Mononuclear cell (primary cell): ENCODE results near the gene A1CF. TPM values are rescaled to one million over a fixed set of nuclear protein-coding genes. Genes with fewer than 3 reads are reported as not detected.
"Not testable (repeated sequence)": the region's sequence is repeated elsewhere in the genome, so short reads cannot be mapped to it uniquely, and the experiment has no call there.

Source experiments
- H3K27me3 ChIP-seq: 2 replicates; pipeline ENCODE4 v1.6.0; 2011; ENCODE audit warnings: low read length, control low read depth; ENCODE audit not compliant: insufficient read depth
- H3K4me1 ChIP-seq: 2 replicates; pipeline ENCODE4 v1.5.1; 2011; ENCODE audit warnings: mild to moderate bottlenecking, low read length, control low read depth; ENCODE audit not compliant: insufficient read depth
- H3K4me3 ChIP-seq: 2 replicates; pipeline ENCODE4 v1.5.1; 2011; ENCODE audit warnings: mild to moderate bottlenecking, low read length, moderate library complexity
- H3K9me3 ChIP-seq: 2 replicates; pipeline ENCODE4 v1.5.1; 2011; ENCODE audit warnings: low read depth, mild to moderate bottlenecking, control low read depth, low read length
- total RNA-seq: library from RNA; depleted of rRNA; stranded (reverse); fragments of >200 nt; gene quantifications from one replicate; pipeline ENCODE4 v1.2.3, GENCODE V29; 2012

A1CF gene
- total RNA-seq, result under 0.01 TPM

- Histone ChIP-seq H3K9me3 (no peaks in the 10 kb centered on the region), H3K4me3 (no peak within 1 kb of the TSS), H3K4me1 (no peaks in the 10 kb centered on the region), H3K27me3 (peaks cover 4% of the 10 kb centered on the region)
Observed at GRCh38 chr10:50885097-50885859, at the start of gene A1CF. TSS of gene A1CF (minus strand) at chr10:50885627. CDS start at chr10:50859940, 25,687 bp downstream.

DNA sequence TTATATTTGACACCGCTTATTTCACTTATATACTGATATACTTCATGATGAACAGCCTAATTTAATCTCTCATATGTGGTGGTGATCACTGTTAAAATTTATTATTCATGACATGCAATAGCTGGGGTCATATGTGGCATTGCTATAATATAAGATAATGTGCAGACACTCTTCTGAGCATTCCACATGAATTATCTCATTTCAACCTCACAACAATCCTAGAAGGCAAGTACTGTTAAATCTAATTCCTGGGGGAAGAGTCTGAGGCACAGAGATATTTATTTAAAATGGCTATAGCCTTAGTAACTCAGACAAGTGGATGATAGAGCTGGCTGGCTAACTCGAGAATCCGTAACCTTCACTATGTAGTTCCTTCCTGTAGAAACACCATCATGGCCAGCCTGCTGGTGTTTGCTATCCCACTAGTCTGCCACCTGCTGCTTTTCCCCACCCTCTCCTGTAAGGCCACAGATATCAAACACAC lies 46.6 kb upstream of the A1CF start:
- H3K4me3 ChIP-seq, result no peak overlapping the region
- no peaks in the 10 kb centered on the region for H3K9me3 ChIP-seq
- H3K27me3 ChIP-seq, result no peaks in the 10 kb centered on the region
- no peaks in the 10 kb centered on the region for H3K4me1 ChIP-seq

- H3K4me1 ChIP-seq, result no peaks in the 10 kb centered on the region
- no peak overlapping the region for H3K4me3 ChIP-seq
- H3K27me3 ChIP-seq, result no peaks in the 10 kb centered on the region
- H3K9me3 ChIP-seq, result no peaks in the 10 kb centered on the region
Observed at GRCh38 chr10:50929670-50930069, 44.2 kb upstream of the A1CF start.

- Histone ChIP-seq H3K4me1 (no peaks in the 10 kb centered on the region), H3K4me3 (no peak overlapping the region), H3K9me3 (no peaks in the 10 kb centered on the region), H3K27me3 (no peaks in the 10 kb centered on the region)
Observed at GRCh38 chr10:50928190-50928552, 42.7 kb upstream of the A1CF start.

DNA sequence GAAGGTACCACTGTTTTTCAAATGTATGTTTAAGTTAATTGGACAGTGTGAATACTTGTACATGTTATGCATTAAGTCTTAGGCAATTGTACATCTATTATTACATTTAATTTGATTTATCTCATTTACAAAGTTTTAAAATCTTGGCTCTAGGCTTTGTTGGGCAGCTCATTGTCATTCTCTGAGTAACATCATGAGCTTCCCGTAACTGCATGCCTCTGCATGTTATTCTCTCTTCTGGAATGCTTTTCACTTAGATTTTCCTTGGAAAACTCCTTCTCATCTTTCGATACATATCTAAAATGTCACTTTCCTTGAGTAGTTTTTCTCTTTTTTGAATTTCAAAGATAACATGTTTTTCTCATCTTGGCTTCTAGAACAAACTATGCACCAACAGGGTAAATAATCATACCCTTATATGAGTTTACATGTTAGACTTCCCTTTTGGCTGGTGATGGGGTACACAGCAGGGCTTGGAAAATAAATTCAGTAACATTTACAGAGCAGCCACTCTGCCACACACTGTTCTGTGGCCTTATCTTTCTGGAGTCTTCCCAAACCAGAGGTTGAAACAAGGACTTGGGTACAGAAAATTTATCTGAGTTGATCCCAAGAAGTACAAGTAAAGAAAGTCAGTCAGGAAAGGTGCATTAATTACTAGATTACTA lies 42.2 kb upstream of the A1CF start:
- Histone ChIP-seq H3K4me1 (no peaks in the 10 kb centered on the region), H3K4me3 (no peak overlapping the region), H3K27me3 (no peaks in the 10 kb centered on the region), H3K9me3 (no peaks in the 10 kb centered on the region)

GRCh38 chr10:50923471-50923870 lies 38.0 kb upstream of the A1CF start:
- not testable (repeated sequence) for H3K9me3 ChIP-seq, H3K4me3 ChIP-seq, H3K27me3 ChIP-seq, H3K4me1 ChIP-seq

DNA sequence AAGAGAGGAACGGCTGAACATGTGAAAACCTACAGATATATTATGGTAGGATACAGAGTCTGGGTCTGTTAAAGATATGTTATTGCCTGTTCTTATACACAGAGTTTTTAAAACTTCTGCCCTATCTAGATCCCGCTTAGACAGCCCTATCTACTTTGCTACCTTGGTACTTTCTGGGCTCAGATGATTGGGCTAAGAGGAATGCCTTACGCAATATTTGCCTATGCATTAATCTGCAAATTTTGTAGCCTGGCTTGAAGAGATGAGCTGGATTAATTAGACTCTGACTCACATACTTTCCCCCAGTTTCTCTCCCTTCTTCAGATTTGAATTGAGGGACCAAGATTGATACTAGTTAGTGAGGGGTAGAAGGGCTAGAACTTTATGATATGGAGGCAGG lies 33.6 kb upstream of the A1CF start:
- Histone ChIP-seq H3K4me1 (no peaks in the 10 kb centered on the region), H3K27me3 (no peaks in the 10 kb centered on the region), H3K4me3 (no peak overlapping the region), H3K9me3 (no peaks in the 10 kb centered on the region)

GRCh38 chr10:50918529-50918928 lies 33.1 kb upstream of the A1CF start:
- no peak overlapping the region for H3K4me3 ChIP-seq
- H3K4me1 ChIP-seq, result no peaks in the 10 kb centered on the region
- no peaks in the 10 kb centered on the region for H3K9me3 ChIP-seq
- H3K27me3 ChIP-seq, result no peaks in the 10 kb centered on the region

- H3K27me3 ChIP-seq, result no peaks in the 10 kb centered on the region
- no peaks in the 10 kb centered on the region for H3K9me3 ChIP-seq
- no peaks in the 10 kb centered on the region for H3K4me1 ChIP-seq
- H3K4me3 ChIP-seq, result no peak overlapping the region
Observed at GRCh38 chr10:50917486-50917885, 32.1 kb upstream of the A1CF start.

DNA sequence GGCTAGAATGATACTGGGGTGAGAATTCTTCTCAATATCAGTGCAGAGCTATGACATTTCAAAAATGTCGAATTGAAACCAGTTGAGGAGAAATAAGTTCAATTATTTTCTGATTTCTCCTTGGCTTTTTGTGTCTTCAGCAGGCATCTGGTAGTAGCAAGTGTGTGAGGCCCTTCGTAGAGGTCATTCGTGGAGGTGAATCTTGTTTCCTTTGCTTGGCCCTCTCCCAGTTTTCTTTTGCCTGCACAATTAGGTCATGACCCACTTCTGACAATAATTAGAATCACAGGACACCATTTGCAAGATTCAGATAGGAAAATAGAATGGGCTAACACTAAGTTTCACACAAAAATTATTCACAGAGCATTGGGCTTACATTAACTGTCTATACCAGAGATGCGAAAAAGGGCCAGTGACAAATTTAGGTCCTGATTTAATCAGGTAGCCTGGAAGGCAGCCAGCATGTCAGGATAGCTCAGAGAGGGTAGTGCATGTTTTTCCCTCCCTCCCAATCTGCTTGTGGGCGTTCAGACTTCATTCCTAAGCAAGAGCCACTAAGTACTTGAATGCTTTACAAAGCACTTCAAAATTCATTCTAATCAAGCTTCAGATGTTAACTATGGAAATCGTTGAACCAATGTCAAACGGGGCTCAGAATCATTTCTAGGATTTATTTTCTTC lies 24.0 kb upstream of the A1CF start:
- Histone ChIP-seq H3K27me3 (no peaks in the 10 kb centered on the region), H3K4me3 (no peak overlapping the region), H3K9me3 (no peaks in the 10 kb centered on the region), H3K4me1 (no peaks in the 10 kb centered on the region)

- no peaks in the 10 kb centered on the region for H3K27me3 ChIP-seq
- H3K4me3 ChIP-seq, result no peak overlapping the region
- no peaks in the 10 kb centered on the region for H3K4me1 ChIP-seq
- no peaks in the 10 kb centered on the region for H3K9me3 ChIP-seq
Observed at GRCh38 chr10:50908366-50908765, 22.9 kb upstream of the A1CF start.

GRCh38 chr10:50905797-50906196 lies 20.4 kb upstream of the A1CF start:
- H3K4me3 ChIP-seq, H3K9me3 ChIP-seq, H3K4me1 ChIP-seq, H3K27me3 ChIP-seq: not testable (repeated sequence)

DNA sequence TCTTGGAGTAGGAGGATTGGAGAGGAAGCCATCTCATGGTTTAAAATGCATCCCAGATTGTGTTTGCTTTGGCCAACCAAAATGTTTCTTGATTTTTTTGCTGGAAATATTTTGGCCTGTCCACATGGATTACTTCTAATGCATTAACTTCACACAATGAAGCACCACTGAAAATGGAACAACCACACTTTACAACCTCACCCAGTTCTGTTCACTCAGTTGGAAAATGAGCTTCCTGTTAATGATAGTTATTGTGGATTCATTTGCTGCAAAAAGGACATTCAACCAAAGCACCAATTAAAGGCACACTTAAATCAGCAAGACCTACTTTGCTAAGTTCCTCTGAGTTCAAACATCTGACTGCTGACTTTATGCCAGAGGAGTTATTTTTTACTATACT lies 11.3 kb upstream of the A1CF start:
- peaks cover 5% of the 10 kb centered on the region for H3K27me3 ChIP-seq
- no peaks in the 10 kb centered on the region for H3K9me3 ChIP-seq
- H3K4me1 ChIP-seq, result no peaks in the 10 kb centered on the region
- H3K4me3 ChIP-seq, result no peak overlapping the region

GRCh38 chr10:50894312-50894711 lies 8.9 kb upstream of the A1CF start:
- Histone ChIP-seq H3K9me3 (no peaks in the 10 kb centered on the region), H3K4me3 (no peak overlapping the region), H3K27me3 (no peaks in the 10 kb centered on the region), H3K4me1 (no peaks in the 10 kb centered on the region)

GRCh38 chr10:50892467-50892866 lies 7.0 kb upstream of the A1CF start:
- Histone ChIP-seq H3K4me3 (no peak overlapping the region), H3K27me3 (no peaks in the 10 kb centered on the region), H3K9me3 (no peaks in the 10 kb centered on the region), H3K4me1 (no peaks in the 10 kb centered on the region)
